22Rv1 (cell line): ENCODE measurements around the gene NELFB.

ENCODE experiments used
- ZFX ChIP-seq: fragments of 450-650 bp; IDR thresholded peaks from 2 replicates; pipeline ENCODE4 v1.6.1; 2017; ENCODE audit warnings: antibody characterized with exemption, borderline replicate concordance
- TF ChIP-seq, protein P1 (sequence below): fragments of 450-650 bp; IDR thresholded peaks from 2 replicates; pipeline ENCODE4 v1.5.1; 2017; ENCODE audit warnings: mild to moderate bottlenecking

GRCh38 chr9:137281345-137282116 lies 26.4 kb downstream of the NELFB start:
- TF ChIP-seq, protein P1, sequence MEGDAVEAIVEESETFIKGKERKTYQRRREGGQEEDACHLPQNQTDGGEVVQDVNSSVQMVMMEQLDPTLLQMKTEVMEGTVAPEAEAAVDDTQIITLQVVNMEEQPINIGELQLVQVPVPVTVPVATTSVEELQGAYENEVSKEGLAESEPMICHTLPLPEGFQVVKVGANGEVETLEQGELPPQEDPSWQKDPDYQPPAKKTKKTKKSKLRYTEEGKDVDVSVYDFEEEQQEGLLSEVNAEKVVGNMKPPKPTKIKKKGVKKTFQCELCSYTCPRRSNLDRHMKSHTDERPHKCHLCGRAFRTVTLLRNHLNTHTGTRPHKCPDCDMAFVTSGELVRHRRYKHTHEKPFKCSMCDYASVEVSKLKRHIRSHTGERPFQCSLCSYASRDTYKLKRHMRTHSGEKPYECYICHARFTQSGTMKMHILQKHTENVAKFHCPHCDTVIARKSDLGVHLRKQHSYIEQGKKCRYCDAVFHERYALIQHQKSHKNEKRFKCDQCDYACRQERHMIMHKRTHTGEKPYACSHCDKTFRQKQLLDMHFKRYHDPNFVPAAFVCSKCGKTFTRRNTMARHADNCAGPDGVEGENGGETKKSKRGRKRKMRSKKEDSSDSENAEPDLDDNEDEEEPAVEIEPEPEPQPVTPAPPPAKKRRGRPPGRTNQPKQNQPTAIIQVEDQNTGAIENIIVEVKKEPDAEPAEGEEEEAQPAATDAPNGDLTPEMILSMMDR: no peak
- no peak for TF ChIP-seq ZFX
